Heart right ventricle (tissue), 16 donors: Measurements from ENCODE around the gene HHIPL2. TPM values are rescaled to one million over a fixed set of nuclear protein-coding genes. Genes with fewer than 3 reads are reported as not detected.

Experiments used
- ATAC-seq, 8 donors: fragments of 200-7000 bp; cut with Tn5 transposase; one replicate each; pipeline ENCODE4 v1.9.1; 2020; ENCODE audit warnings: mild to moderate bottlenecking in 8 of 8, moderate library complexity in 8 of 8, moderate number of reproducible peaks in 1 of 8
- DNase-seq, 2 donors: peaks; one replicate each; pipeline ENCODE4 v3.0.0-alpha.2; 2020
- H3K27ac ChIP-seq, 10 donors: fragments of 200-600 bp; sonication (generic) in 2 of 10; one replicate each; pipeline versions ENCODE4 v1.5.0 to v1.8.0; 2020 to 2022; ENCODE audit warnings: mild to moderate bottlenecking in 3 of 10
- H3K27me3 ChIP-seq, 7 donors: fragments of 200-600 bp; one replicate each; pipeline ENCODE4 v1.8.0; 2021 to 2022; ENCODE audit warnings: mild to moderate bottlenecking in 2 of 7
- H3K36me3 ChIP-seq, 9 donors: fragments of 200-600 bp; sonication (generic) in 1 of 9; one replicate each; pipeline versions ENCODE4 v1.5.0 to v1.8.0; 2020 to 2022; ENCODE audit warnings: mild to moderate bottlenecking in 2 of 9
- H3K4me1 ChIP-seq, 9 donors: fragments of 200-600 bp; sonication (generic) in 1 of 9; one replicate each; pipeline versions ENCODE4 v1.5.0 to v1.8.0; 2020 to 2022; ENCODE audit warnings: mild to moderate bottlenecking in 4 of 9
- H3K4me3 ChIP-seq, 10 donors: fragments of 200-600 bp; sonication (generic) in 2 of 10; one replicate each; pipeline versions ENCODE4 v1.5.0 to v1.8.0; 2020 to 2022; ENCODE audit warnings: mild to moderate bottlenecking in 7 of 10, moderate library complexity in 2 of 10
- H3K9me3 ChIP-seq, 11 donors: fragments of 200-600 bp in 10 of 11; sonication (generic) in 2 of 11; one replicate each; pipeline versions ENCODE4 v1.5.0 to v1.8.0; 2013 to 2022; ENCODE audit warnings: mild to moderate bottlenecking in 2 of 11, control low read depth in 1 of 11, moderate library complexity in 1 of 11
- WGBS, 2 donors: extraction: QIAGEN DNeasy Blood & Tissue Kit; methylation state at CpG; one replicate each; pipeline ENCODE4 v1.1.7; 2013; ENCODE audit warnings: inconsistent platforms in 1 of 2; 5-methylcytosine and 5-hydroxymethylcytosine counted together
- intact Hi-C, 10 donors: fragments of 100-400 bp; cut with DNase I; formaldehyde crosslinking; loops; one replicate each; pipeline versions ENCODE4 v1.11.1 to v1.14.2; 2022
- polyA plus RNA-seq, 2 donors: library from polyadenylated mRNA; stranded (reverse); fragments of 200-250 nt; gene quantifications; one replicate each; pipeline ENCODE4 v1.2.3, GENCODE V29; 2013
- total RNA-seq, 10 donors: library from RNA; stranded (reverse); fragmentation: NEBNext Ultra II Directional in 3 of 10; extraction: Animal tissue kit (Norgen Biotek cat#: 25700) in 3 of 10; gene quantifications; one replicate each; pipeline versions ENCODE4 v1.2.1 to v1.2.4, GENCODE V29; 2021 to 2023
- TF ChIP-seq, protein P1 (sequence below), 9 donors: fragments of 200-600 bp; sonication (generic) in 2 of 9; IDR thresholded peaks; one replicate each; pipeline versions ENCODE4 v1.5.0 to v1.8.0; 2021 to 2022; ENCODE audit warnings: antibody characterized with exemption in 9 of 9, mild to moderate bottlenecking in 5 of 9, moderate library complexity in 1 of 9
- donor health status: Arrhythmogenic right ventricular cardiomyopathy.
- donor health status: ischemic (EF 13 %, LVEDD 7.1; RV severe dilation, severe dysfunction).
- donor health status: healthy with polysubstance abuse.
- donor health status: DM: no; HTN: yes; CAD: no.
- donor health status: DM: no; HTN: no; CAD: no.
- donor health status: ischemic (EF 25% LVEDD 6.9; RV normal size, moderate dysfunction).
- donor health status: ischemic (EF 25% LVEDD 5.7; RV mildly dilated, moderate dysfunction).
- donor health status: healthy.
- donor health status: DM: yes; HTN: yes; CAD: no.
- donor health status: Ischemic cardiomyopathy.
- donor health status: ischemic (EF 35%, LVEDD 5.7; RV mildly dilated, moderate dysfunction).
- donor health status: nonischemic (EF 11% LVEDD 7.7; RV severe dilation, severe dysfunction).
- donor health status: DM: yes; HTN: yes; CAD: no.
- donor health status: PGD.
- donor health status: ischemic (EF 29% LVEDD 5.4; RV normal size, mild dysfunction).
- donor health status: nonischemic (EF 23%, LVEDD 6.1; RV moderate dilation, normal function).

HHIPL2 gene
- total and polyA plus RNA-seq, 12 donors: 0.03 to 0.13 TPM; not detected in 10

DNA sequence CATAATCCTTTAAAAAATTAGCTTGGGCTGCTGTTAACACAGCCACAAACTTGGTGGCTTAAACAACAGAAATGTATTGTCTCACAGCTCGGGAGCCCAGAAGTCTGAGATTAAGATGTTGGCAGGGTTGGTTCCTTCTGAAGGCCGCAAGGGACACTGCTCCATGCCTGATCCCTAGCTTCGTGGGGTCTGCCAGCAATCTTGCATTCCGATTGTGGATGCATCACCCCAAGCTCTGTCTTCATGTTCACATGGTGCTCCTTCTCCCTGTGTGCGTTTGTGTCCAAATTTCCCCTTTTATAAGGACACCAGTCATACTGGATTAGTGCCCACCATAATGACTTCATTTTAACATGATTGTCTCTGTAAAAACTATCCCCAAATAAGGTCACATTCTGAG lies 5.0 kb upstream of the HHIPL2 start:
- peak in 2 of 8 donors; percentile 46 to 80 for ATAC-seq
- no peak overlapping the region for H3K4me3 ChIP-seq
- peaks cover 0 to 11% (median under 1%) of the 10 kb centered on the region in 7 donors for H3K27me3 ChIP-seq
- no peak overlapping the region for H3K27ac ChIP-seq
- DNase-seq: no peak
- TF ChIP-seq, protein P1, sequence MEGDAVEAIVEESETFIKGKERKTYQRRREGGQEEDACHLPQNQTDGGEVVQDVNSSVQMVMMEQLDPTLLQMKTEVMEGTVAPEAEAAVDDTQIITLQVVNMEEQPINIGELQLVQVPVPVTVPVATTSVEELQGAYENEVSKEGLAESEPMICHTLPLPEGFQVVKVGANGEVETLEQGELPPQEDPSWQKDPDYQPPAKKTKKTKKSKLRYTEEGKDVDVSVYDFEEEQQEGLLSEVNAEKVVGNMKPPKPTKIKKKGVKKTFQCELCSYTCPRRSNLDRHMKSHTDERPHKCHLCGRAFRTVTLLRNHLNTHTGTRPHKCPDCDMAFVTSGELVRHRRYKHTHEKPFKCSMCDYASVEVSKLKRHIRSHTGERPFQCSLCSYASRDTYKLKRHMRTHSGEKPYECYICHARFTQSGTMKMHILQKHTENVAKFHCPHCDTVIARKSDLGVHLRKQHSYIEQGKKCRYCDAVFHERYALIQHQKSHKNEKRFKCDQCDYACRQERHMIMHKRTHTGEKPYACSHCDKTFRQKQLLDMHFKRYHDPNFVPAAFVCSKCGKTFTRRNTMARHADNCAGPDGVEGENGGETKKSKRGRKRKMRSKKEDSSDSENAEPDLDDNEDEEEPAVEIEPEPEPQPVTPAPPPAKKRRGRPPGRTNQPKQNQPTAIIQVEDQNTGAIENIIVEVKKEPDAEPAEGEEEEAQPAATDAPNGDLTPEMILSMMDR (IDR thresholded peaks at IDR 0.05): no peak
- H3K9me3 ChIP-seq: no peaks in the 10 kb centered on the region
- intact Hi-C loops: no loop called here
- H3K36me3 ChIP-seq: peaks cover 0 to 35% (median 21%) of the 10 kb centered on the region in 9 donors
- 54 to 72% methylated on average over 5 of the region's 5 CpGs for WGBS, 2 donors
- H3K4me1 ChIP-seq: no peaks in the 10 kb centered on the region

DNA sequence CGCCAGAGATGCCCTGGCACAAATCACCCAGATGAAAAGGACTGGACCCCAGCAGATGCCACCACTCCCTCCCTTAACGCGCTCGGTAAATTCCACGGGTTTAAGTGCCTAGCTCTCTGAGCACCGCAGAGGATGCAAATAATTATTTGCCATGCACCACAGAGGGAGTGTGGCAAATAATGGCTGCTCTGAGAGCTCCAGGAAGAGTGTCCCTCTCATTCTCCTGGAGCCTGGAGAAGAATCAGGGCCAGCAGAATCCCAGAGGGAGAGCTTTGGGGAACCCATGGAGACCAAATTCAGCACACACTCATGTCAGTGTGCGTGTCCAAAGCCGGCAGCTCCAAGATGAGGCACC lies 667 bp downstream of the HHIPL2 start:
- H3K4me1 ChIP-seq: no peaks in the 10 kb centered on the region
- H3K9me3 ChIP-seq: no peaks in the 10 kb centered on the region
- peaks cover 0 to 54% (median 44%) of the 10 kb centered on the region in 7 donors for H3K27me3 ChIP-seq
- no peak for DNase-seq
- H3K4me3 ChIP-seq: no peak overlapping the region
- TF ChIP-seq, protein P1 (IDR thresholded peaks at IDR 0.05): no peak
- intact Hi-C loops: loop anchor here in 1 of 10 donors (5.0 kb wide), 1 partner anchor 420 kb away; no protein-coding TSS in a partner anchor
- WGBS, 2 donors: 57 to 58% methylated on average over 8 of the region's 8 CpGs
- H3K36me3 ChIP-seq: no peaks in the 10 kb centered on the region
- ATAC-seq: no peak
- H3K27ac ChIP-seq: no peak overlapping the region

DNA sequence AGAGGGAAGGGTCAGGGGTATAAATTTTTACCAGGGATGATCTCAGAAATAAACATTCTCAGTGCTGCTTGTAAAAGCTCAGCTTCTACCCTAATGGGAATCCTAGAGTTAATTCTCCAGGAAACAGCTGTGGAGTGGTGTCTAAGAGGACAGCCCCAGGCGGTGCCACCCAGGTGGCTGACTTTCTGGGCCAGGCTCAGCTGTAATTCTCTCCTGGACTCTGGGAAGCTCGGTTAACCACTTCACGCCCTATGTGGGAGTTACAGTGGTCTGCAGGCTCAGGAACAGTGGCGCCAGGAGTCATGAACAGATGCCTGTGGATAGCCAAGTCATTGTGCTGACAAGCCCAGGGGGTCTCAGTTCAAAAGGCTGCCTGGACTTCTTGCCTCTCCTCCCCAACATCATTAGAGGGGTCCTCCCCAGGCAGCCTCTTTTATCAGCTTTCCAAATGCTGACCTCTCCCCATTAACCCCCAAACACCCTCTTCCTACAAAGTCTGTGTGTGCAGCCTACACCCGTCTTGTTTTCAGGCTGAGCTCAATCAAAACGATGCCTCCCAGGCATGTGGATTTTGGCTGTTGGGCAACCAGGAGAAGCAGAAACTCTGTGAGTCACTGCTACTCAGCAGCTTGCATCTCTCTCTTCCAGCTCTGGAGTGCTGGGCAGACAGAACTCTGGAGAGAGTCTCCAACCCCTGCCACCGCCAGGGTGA lies 1.2 kb downstream of the HHIPL2 start:
- DNase-seq (no peak), ATAC-seq (peak in 1 of 8 donors; percentile 73)
- H3K27ac ChIP-seq: no peak overlapping the region
- TF ChIP-seq, protein P1 (IDR thresholded peaks at IDR 0.05): no peak
- intact Hi-C loops: loop anchor here in 1 of 10 donors (5.0 kb wide), 1 partner anchor 419 kb away; no protein-coding TSS in a partner anchor
- H3K4me3 ChIP-seq: no peak overlapping the region
- 14 to 15% methylated on average over 7 of the region's 7 CpGs for WGBS, 2 donors
- no peaks in the 10 kb centered on the region for H3K36me3 ChIP-seq
- no peaks in the 10 kb centered on the region for H3K9me3 ChIP-seq
- peaks cover 0 to 54% (median 44%) of the 10 kb centered on the region in 7 donors for H3K27me3 ChIP-seq
- H3K4me1 ChIP-seq: no peaks in the 10 kb centered on the region

DNA sequence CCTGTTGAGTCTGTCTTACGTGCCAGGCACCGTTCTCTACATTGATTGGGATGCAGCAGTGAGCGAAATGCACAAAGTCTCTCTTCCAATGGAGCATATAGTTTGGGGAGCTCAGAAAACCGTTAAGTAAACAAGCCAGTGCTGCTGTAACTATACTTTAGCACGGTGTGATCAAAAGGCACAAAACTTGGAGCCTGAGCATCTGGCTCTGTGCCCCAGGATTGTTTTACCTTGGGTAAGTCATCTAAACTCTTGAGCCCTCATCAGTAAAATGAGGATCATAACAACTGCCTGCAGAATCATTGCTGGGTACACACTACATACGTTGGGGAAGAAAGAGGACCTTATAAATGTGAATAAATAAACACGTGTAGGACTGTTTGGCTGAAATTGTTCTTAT lies 1.8 kb downstream of the HHIPL2 start:
- H3K9me3 ChIP-seq: no peaks in the 10 kb centered on the region
- H3K4me3 ChIP-seq: no peak overlapping the region
- no peaks in the 10 kb centered on the region for H3K4me1 ChIP-seq
- TF ChIP-seq, protein P1 (IDR thresholded peaks at IDR 0.05): no peak
- 59 to 68% methylated on average over 7 of the region's 7 CpGs for WGBS, 2 donors
- DNase-seq (no peak), ATAC-seq (no peak)
- peaks cover 0 to 54% (median 44%) of the 10 kb centered on the region in 7 donors for H3K27me3 ChIP-seq
- H3K27ac ChIP-seq: no peak overlapping the region
- H3K36me3 ChIP-seq: no peaks in the 10 kb centered on the region
- intact Hi-C loops: loop anchor here in 1 of 10 donors (5.0 kb wide), 1 partner anchor 419 kb away; no protein-coding TSS in a partner anchor
